Mucosa of descending colon (tissue), 3 donors: ENCODE measurements around the gene RAB27B. TPM values are rescaled to one million over a fixed set of nuclear protein-coding genes. Genes with fewer than 3 reads are reported as not detected.

Source experiments
- ATAC-seq: fragments of 200-7000 bp; cut with Tn5 transposase; one replicate; pipeline ENCODE4 v1.9.1; 2020; ENCODE audit warnings: mild to moderate bottlenecking, moderate library complexity
- DNase-seq, 3 donors: peaks; one replicate each; pipeline ENCODE4 v3.0.0-alpha.2; 2020
- H3K36me3 ChIP-seq: fragments of 200-600 bp; one replicate; pipeline ENCODE4 v1.8.0; 2021; ENCODE audit warnings: low read depth, mild to moderate bottlenecking
- H3K4me1 ChIP-seq: fragments of 200-600 bp; one replicate; pipeline ENCODE4 v1.8.0; 2021; ENCODE audit warnings: low read depth, mild to moderate bottlenecking
- H3K4me3 ChIP-seq: fragments of 200-600 bp; one replicate; pipeline ENCODE4 v1.8.0; 2021; ENCODE audit warnings: mild to moderate bottlenecking
- H3K9me3 ChIP-seq: fragments of 200-600 bp; one replicate; pipeline ENCODE4 v1.8.0; 2021; ENCODE audit warnings: mild to moderate bottlenecking
- intact Hi-C, 2 donors: fragments of 100-400 bp; cut with DNase I in 1 of 2; cut with micrococcal nuclease in 1 of 2; formaldehyde crosslinking; loops; one replicate each; pipeline versions ENCODE4 v1.11.0 to v1.11.1; 2022; cut with DNase I, micrococcal nuclease
- total RNA-seq, 3 donors: library from RNA; stranded (reverse); fragmentation: NEBNext Ultra II Directional in 2 of 3; extraction: Animal tissue kit (Norgen Biotek cat#: 25700) in 2 of 3; gene quantifications; one replicate each; pipeline versions ENCODE4 v1.2.1 to v1.2.4, GENCODE V29; 2021 to 2023
- TF ChIP-seq, protein P1 (sequence below): fragments of 200-600 bp; IDR thresholded peaks from one replicate; pipeline ENCODE4 v1.8.0; 2022; ENCODE audit warnings: antibody characterized with exemption, mild to moderate bottlenecking
- donor health status: DM: no; HTN: no; CAD: no; lungs with moderate emphysema.
- donor health status: DM: no; HTN: no; CAD: no.
- donor health status: DM: no; HTN: yes; CAD: no.

Gene RAB27B
- total RNA-seq, 3 donors from 2014 or later, result 3.3 to 14.9 (median 10.6) TPM

DNA sequence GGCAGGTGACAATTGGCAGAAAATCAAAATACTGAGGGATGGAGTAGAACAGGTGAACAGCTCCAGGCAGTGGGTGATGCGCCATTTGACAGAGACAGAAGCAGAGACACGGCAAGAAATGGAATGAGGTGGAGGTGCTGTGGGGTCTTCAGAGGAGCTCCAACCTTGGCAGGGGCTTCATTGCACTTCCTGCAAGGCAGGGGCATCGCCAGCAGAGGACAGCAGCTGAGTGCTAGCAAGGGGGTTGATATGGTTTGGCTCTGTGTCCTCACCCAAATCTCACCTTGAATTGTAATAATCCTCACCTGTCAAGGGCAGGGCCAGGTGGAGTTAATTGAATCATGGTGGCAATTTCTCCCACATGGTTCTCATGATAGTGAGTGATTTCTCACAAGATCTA lies 88.2 kb downstream of the RAB27B start:
- H3K4me1 ChIP-seq, result no peaks in the 10 kb centered on the region
- no peak for DNase-seq
- intact Hi-C loops, result no loop called here
- H3K4me3 ChIP-seq, result no peak overlapping the region
- TF ChIP-seq, protein P1, sequence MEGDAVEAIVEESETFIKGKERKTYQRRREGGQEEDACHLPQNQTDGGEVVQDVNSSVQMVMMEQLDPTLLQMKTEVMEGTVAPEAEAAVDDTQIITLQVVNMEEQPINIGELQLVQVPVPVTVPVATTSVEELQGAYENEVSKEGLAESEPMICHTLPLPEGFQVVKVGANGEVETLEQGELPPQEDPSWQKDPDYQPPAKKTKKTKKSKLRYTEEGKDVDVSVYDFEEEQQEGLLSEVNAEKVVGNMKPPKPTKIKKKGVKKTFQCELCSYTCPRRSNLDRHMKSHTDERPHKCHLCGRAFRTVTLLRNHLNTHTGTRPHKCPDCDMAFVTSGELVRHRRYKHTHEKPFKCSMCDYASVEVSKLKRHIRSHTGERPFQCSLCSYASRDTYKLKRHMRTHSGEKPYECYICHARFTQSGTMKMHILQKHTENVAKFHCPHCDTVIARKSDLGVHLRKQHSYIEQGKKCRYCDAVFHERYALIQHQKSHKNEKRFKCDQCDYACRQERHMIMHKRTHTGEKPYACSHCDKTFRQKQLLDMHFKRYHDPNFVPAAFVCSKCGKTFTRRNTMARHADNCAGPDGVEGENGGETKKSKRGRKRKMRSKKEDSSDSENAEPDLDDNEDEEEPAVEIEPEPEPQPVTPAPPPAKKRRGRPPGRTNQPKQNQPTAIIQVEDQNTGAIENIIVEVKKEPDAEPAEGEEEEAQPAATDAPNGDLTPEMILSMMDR, result no peak
- no peaks in the 10 kb centered on the region for H3K36me3 ChIP-seq
- H3K9me3 ChIP-seq, result no peaks in the 10 kb centered on the region
- ATAC-seq, result no peak

DNA sequence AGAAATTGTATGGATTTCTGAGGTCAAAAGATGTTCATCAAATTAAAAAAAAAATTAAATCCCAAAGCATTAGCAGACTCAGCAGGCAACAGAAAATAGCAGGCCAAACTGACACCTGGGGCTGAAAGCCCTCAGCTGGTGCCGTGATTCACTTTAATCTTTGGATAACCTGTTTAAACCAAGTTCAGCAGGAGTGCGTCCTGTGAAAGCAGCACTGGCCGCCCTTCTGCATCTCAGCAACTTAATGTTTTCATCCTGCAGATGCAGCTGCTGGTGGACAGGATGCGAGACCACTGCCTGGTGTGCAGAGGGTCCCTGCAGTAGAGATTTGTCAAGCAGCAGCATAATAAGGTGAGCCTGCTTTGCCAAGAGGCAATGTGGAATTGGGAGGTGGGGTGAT lies 89.8 kb downstream of the RAB27B start:
- Histone ChIP-seq H3K4me3 (no peak overlapping the region), H3K9me3 (no peaks in the 10 kb centered on the region), H3K4me1 (no peaks in the 10 kb centered on the region), H3K36me3 (no peaks in the 10 kb centered on the region)
- intact Hi-C loops, result no loop called here
- TF ChIP-seq, protein P1, result no peak
- DNase-seq (no peak), ATAC-seq (no peak)

GRCh38 chr18:54919412-54919811 lies 91.1 kb downstream of the RAB27B start:
- Histone ChIP-seq H3K4me3 (no peak overlapping the region), H3K4me1 (no peaks in the 10 kb centered on the region), H3K36me3 (no peaks in the 10 kb centered on the region), H3K9me3 (no peaks in the 10 kb centered on the region)
- DNase-seq, result no peak
- ATAC-seq, result no peak
- intact Hi-C loops, result no loop called here
- TF ChIP-seq, protein P1, result no peak

GRCh38 chr18:54923339-54923956 lies 95.2 kb downstream of the RAB27B start:
- Histone ChIP-seq H3K36me3 (no peaks in the 10 kb centered on the region), H3K4me1 (no peaks in the 10 kb centered on the region), H3K9me3 (no peaks in the 10 kb centered on the region), H3K4me3 (no peak overlapping the region)
- TF ChIP-seq, protein P1, result no peak
- no peak for ATAC-seq
- intact Hi-C loops, result no loop called here
- DNase-seq, result no peak

DNA sequence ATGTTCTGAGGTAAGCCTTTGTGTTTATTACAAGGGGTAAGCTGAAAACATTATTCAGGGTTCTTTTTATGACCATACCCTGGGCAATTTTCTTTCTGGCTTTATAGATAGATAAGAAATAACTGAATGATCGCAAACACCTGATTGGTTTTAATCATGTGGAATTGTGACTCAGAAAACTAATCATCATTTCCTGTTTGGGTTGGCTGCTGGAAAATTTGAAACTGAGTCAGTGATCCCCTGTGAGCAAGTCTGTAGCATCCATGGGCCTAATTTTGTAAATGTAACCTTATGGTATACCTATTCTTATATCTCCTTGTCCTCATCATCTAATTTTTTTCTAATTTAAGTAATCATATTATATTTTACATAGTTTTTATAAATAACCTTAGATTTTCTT lies 96.7 kb downstream of the RAB27B start:
- TF ChIP-seq, protein P1, result no peak
- no peaks in the 10 kb centered on the region for H3K4me1 ChIP-seq
- intact Hi-C loops, result no loop called here
- ATAC-seq (no peak), DNase-seq (no peak)
- no peaks in the 10 kb centered on the region for H3K9me3 ChIP-seq
- no peaks in the 10 kb centered on the region for H3K36me3 ChIP-seq
- no peak overlapping the region for H3K4me3 ChIP-seq
